ENCODE data around the gene BTAF1. TPM values are rescaled to one million over a fixed set of nuclear protein-coding genes. Genes with fewer than 3 reads are reported as not detected.

BTAF1 gene
- total and polyA plus RNA-seq, 10 of the 15 experiments (the other 5 are each of a cell fraction or from before 2014, with no cell fraction given) = 11.8 to 157 (median 55.5) TPM

GRCh38 chr10:91923371-91924211 lies at the start of gene BTAF1 (continued):
- no peak for TF ChIP-seq ZBTB4 (CRISPR knock-in tag; IDR thresholded peaks at IDR 0.05)
- TF ChIP-seq ZBTB11 (CRISPR knock-in tag; IDR thresholded peaks at IDR 0.05) = no peak
- TF ChIP-seq SUPT20H (IDR thresholded peaks at IDR 0.05; ENCODE audit: borderline replicate concordance, control insufficient read depth, low read depth, low read length) = no peak
- TF ChIP-seq GABPA (IDR thresholded peaks at IDR 0.05; ENCODE audit: low read depth) = peak; percentile 81
- no peak for TF ChIP-seq BRCA1 (IDR thresholded peaks at IDR 0.05; ENCODE audit: low read depth, low read length)
- TF ChIP-seq PKNOX1 (IDR thresholded peaks at IDR 0.05) = no peak
- no peak for TF ChIP-seq ZNF592 (IDR thresholded peaks at IDR 0.05)
- TF ChIP-seq NR2C2 (IDR thresholded peaks at IDR 0.05; ENCODE audit: borderline replicate concordance, control insufficient read depth, insufficient read length, low read depth) = no peak
- no peak for TF ChIP-seq CBX5 (IDR thresholded peaks at IDR 0.05; ENCODE audit: low read depth)
- TF ChIP-seq KLF5 (IDR thresholded peaks at IDR 0.05; ENCODE audit: partially characterized antibody) = peak; percentile 27
- no peak for TF ChIP-seq MEF2A (IDR thresholded peaks at IDR 0.05; ENCODE audit: insufficient read depth, low read depth, low read length)
- TF ChIP-seq BMI1 (IDR thresholded peaks at IDR 0.05; ENCODE audit: borderline replicate concordance) = no peak
- no peak for TF ChIP-seq SREBF1 (IDR thresholded peaks at IDR 0.05; ENCODE audit: low read length)
- TF ChIP-seq ETV6 (conservative IDR thresholded peaks at IDR 0.05 in 1 of 2, IDR thresholded peaks at IDR 0.05 in 1 of 2; ENCODE audit: borderline replicate concordance in 1 of 2, low read depth in 1 of 2) = no peak

Data from GM12878 (cell line).